ENCODE measurements around the gene NCAN. TPM values are rescaled to one million over a fixed set of nuclear protein-coding genes. Genes with fewer than 3 reads are reported as not detected.

Gene NCAN
- total RNA-seq, 1 donor from 2014 or later: 0.17 TPM

DNA sequence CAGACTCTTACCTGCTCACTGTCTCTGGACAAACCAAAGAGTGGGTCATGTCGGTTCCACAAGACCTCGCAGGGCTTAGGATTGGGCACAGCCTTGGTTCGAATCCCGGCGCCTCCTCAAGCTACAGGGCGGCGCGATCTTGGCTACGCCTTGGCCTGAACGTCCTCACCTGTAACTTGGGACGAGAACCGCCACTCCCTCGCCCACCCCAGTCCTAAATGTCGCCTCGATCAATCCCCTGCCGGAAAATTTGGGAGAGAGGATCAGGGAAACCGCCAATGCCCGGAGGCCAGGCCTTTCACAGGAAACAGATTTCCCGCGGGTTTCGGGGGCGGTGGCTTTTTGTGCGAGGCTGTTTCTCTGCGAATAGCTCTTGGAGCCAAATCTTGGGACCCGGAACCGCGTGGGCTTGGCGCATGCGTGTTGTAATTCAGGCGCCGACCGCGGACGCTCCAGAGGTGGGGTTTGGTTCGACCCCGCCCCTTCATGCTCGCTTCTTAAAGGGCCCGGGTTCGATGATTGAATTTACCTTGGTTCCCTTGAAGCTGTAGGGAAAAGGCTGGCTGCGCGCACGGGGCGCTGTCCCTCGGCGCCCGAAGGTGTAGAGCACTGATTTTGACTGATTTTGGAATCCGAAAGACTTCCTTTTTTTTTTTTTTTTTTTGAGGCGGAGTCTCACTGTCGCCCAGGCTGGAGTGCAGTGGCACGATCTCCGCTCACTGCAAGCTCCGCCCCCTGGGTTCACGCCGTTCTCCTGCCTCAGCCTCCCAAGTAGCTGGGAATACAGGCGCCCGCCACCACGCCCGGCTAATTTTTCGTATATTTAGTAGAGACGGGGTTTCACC, 8.5 kb upstream of the NCAN start, which contains the start of gene NR2C2AP:
NR2C2AP (minus strand) TSS at position 403 of the 845 bp plus-strand sequence; CDS start at position 49, 354 bp downstream.
- peaks cover 2% of the 10 kb centered on the region for H3K27me3 ChIP-seq (ENCODE audit: control insufficient read depth, insufficient read depth, low read length)
- TF ChIP-seq, protein P1, sequence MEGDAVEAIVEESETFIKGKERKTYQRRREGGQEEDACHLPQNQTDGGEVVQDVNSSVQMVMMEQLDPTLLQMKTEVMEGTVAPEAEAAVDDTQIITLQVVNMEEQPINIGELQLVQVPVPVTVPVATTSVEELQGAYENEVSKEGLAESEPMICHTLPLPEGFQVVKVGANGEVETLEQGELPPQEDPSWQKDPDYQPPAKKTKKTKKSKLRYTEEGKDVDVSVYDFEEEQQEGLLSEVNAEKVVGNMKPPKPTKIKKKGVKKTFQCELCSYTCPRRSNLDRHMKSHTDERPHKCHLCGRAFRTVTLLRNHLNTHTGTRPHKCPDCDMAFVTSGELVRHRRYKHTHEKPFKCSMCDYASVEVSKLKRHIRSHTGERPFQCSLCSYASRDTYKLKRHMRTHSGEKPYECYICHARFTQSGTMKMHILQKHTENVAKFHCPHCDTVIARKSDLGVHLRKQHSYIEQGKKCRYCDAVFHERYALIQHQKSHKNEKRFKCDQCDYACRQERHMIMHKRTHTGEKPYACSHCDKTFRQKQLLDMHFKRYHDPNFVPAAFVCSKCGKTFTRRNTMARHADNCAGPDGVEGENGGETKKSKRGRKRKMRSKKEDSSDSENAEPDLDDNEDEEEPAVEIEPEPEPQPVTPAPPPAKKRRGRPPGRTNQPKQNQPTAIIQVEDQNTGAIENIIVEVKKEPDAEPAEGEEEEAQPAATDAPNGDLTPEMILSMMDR (IDR thresholded peaks at IDR 0.05; ENCODE audit: insufficient read depth, low read length, poor library complexity, severe bottlenecking): no peak
- peak within 1 kb of the TSS; percentile 56 for H3K4me3 ChIP-seq (ENCODE audit: low read depth, low read length)
- DNase-seq (ENCODE audit: low read depth): peak; percentile 61
- no peaks in the 10 kb centered on the region for H3K36me3 ChIP-seq (ENCODE audit: control insufficient read depth, insufficient read depth, low read length)

DNA sequence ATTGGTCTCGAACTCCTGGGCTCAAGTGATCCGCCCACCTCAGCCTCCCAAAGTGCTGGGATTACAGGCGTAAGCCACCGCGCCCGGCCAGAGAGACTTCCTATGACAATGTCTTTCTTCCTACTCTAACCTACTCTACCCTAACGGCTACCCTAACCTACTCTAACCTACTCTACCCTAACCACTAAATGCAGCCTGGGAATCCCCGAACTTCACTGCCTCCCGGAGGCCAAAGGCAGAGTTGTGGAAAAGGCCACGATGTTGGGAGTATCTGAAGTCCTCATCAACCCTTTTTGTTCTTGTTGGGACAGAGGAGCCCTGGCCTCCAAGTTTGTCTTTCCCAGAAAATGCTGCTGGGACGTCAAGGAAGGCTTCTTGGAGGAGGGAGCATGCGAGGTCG, 7.6 kb upstream of the NCAN start:
- H3K36me3 ChIP-seq (ENCODE audit: control insufficient read depth, insufficient read depth, low read length): no peaks in the 10 kb centered on the region
- TF ChIP-seq, protein P1 (IDR thresholded peaks at IDR 0.05; ENCODE audit: insufficient read depth, low read length, poor library complexity, severe bottlenecking): no peak
- H3K27me3 ChIP-seq (ENCODE audit: control insufficient read depth, insufficient read depth, low read length): peaks cover 2% of the 10 kb centered on the region
- no peak for DNase-seq (ENCODE audit: low read depth)
- H3K4me3 ChIP-seq (ENCODE audit: low read depth, low read length): no peak overlapping the region

DNA sequence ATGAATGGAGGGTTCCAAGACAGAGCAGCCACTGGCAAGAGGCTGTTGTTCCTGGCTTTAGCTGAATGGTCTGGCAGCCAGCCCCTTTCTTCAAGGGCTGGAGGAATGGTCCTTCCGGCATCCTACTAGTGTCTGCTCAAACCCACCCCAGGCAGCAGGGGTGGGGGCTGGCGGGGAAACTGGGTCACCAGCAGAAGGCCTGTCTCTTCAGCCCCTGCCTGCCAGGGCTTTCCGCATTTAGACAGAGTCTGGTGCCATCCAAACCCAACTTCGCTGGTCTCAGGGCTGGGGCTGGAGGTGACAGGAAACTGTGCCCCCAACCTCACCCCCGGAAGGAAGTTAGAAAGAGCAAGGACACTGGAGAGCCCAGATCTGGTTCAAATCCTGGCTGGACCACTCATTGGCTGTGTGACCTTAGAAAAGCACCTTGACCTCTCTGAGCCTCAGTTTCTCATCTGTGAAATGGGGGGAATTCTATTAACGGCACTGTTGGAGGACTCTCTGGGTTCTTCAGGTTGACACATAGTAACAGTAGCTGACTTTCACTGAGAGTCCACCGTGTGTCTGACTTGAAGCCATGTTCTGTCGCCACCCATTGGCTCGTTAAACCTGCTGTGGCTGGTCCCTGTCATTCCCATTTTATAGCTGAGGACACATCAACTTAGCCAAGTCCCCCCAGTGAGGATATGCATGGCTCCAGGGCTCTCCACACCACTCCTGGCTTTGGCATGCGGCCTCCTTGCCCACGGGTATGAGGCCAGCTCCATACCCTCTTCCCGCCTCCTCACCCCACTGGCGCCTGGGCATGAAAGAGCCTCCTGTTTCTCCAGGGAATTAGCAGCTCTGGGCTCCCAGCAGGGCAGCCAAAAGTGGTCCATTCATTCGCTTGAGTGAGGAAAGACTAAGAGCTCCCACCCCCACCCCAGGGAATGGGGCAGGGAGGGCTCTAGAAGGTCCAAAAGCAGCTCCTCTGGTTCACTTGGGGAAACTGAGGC, 6.0 kb upstream of the NCAN start:
- H3K36me3 ChIP-seq (ENCODE audit: control insufficient read depth, insufficient read depth, low read length): no peaks in the 10 kb centered on the region
- TF ChIP-seq, protein P1 (IDR thresholded peaks at IDR 0.05; ENCODE audit: insufficient read depth, low read length, poor library complexity, severe bottlenecking): no peak
- H3K4me3 ChIP-seq (ENCODE audit: low read depth, low read length): no peak overlapping the region
- H3K27me3 ChIP-seq (ENCODE audit: control insufficient read depth, insufficient read depth, low read length): peaks cover 4% of the 10 kb centered on the region
- no peak for DNase-seq (ENCODE audit: low read depth)

DNA sequence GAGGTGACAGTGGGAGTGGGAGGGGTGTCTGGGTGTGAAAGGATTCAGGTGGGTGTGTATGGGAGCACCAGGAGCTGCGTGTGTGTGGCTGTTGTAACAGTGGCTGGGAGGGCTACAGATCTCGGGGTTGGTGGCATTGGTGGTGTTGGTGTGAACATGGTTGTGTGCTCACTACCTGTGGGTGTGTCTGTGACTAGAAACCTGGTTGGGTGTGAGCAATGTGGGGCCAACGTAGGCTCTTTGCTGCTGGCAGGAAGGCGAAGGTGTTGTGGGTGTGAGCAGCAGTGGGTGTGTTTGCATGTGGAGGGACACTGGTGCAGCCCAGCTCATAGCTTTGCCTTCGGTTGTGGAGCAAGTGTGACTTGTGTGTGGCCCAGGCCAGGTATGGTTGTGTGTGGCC, 4.8 kb upstream of the NCAN start:
- DNase-seq (ENCODE audit: low read depth): no peak
- Histone ChIP-seq H3K4me3 (ENCODE audit: low read depth, low read length) (no peak overlapping the region), H3K27me3 (ENCODE audit: control insufficient read depth, insufficient read depth, low read length) (peaks cover 11% of the 10 kb centered on the region)

More for the DNA sequence above, 4.8 kb upstream of the NCAN start:
- TF ChIP-seq, protein P1 (IDR thresholded peaks at IDR 0.05; ENCODE audit: insufficient read depth, low read length, poor library complexity, severe bottlenecking): no peak
- H3K36me3 ChIP-seq (ENCODE audit: control insufficient read depth, insufficient read depth, low read length): no peaks in the 10 kb centered on the region

Measured in kidney epithelial cell (primary cell).